Measurements from ENCODE around the gene TMEM135.
"Not testable (repeated sequence)": the region's sequence is repeated elsewhere in the genome, so short reads cannot be mapped to it uniquely, and the experiment has no call there.

Gene TMEM135

DNA sequence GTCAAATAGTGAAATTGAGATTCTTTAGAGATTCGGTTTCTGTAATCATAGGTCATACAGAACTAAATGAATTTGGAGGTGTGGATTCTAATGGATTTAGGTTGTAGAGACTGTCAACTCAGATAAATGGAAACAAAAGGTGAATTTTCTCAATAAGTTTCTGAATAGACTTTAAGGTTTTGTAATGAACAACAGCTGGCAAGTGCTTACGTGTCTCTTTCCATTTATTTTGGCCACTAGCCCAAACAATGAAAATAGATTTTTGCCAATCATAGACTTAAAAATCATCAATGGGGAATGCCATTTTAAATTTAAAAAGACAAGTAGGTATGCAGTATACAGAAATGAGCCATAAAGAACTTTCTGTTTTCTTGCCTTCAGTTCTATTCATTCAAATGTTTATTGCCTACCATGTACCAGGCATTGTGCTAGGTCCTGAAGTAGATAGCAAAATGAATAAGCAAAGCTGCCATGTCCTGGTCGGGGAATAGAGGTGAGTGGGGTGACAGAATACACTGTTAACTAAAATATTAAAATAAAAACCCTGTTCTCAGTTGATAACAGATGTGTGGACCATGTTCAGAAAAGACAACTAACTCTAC, 16.9 kb upstream of the TMEM135 start:
- DNase-seq: no peak

DNA sequence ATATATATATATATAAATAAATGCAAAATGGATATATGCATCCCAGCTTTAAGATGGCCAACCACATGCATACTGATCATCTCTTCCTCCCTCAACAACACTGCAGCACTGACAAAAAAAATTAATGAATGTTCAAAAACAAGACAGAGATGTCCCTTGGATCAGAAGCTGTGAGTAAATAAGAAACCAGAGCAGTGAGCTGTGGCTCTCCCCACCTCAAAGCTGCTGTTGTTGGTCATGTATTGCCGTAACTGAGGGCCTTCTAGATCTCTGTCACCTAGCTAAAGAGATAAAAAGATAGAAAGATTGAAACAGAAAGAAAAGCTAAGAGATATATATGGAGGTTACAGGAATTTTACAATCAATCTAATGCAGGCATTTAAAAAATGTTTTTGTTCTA, 15.5 kb upstream of the TMEM135 start:
- no peak for DNase-seq

DNA sequence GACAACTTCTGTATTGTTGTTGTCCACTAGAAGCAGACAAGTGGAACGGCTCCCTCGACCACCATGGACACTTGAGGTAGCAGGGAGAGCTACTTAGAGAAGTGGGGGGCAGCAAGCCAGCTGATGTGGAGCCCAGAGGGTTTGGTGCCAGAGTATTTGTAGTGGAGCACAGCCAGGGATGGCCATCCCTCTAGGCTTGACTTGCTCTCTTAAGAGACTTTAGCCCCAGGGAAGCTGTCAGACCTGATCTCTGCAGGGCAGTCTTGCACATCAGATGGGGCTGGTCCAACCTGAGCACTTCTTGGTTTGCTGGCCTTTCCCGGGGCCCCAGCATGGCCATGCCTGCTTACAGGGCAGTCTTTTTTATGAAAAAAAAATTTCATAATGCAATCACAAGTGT, 15.0 kb upstream of the TMEM135 start:
- no peak for DNase-seq

DNA sequence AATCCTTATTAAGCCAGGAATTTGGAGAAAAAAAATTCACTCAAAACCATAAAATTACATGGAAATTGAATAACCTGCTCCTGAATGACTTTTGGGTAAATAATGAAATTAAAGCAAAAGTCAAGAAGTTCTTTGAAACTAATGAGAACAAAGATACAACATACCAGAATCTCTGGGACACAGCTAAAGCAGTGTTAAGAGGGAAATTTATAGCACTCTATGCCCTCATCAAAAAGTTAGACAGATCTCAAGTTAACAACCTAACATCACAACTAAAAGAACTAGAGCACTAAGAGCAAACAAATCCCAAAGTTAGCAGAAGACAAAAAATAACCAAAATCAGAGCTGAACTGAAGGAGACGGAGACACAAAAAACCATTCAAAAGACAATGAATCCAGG, 11.3 kb upstream of the TMEM135 start:
- not testable (repeated sequence) for DNase-seq

DNA sequence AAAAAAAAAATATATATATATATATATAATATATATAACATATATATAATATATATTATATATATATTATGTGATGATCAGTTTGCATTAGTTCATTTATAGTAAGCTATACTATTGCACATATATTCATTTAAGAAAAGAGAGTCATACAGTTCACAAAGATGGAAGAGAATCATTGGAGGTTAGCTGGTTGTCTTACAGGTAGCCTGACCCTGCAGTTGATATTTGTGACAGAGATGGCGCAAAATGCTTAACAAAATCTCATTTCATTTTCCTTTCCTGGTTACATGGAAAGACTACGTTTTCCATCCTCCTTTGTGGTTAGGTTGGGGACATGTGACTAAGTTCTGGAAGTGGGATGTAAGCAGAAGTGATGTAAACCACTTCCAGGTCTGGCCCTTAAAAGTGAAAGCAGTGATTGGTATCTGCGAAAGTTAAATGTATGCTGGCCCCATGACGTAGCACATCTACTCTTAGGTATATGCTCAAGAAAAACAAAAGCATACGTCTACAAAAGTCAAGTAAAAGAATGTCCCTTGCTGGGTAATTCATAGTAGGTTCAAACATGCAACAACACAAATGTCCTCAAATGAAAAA, 7.2 kb upstream of the TMEM135 start:
- no peak for DNase-seq

- DNase-seq: no peak
These were observed 6.1 kb upstream of the TMEM135 start for GRCh38 chr11:87031433-87032170.

DNA sequence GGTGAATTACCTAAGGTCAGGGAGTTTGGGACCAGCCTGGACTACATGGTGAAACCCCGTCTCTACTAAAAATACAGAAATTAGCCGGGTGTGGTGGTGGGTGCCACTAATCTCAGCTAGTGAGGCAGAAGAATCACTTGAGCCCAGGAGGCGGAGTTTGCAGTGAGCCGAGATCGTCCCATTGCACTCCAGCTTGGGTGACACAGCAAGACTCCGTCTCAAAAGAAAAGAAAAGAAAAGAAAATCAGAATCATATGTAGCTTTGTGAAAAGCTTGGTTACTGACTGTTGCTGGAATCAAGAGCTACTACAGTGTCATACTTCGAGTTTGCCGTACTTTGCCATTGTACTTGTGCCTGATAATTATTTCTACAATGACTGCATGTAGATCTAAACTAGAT, 4.2 kb upstream of the TMEM135 start:
- no peak for DNase-seq

- no peak for DNase-seq
These were observed 1.7 kb upstream of the TMEM135 start for GRCh38 chr11:87035976-87036583.

DNA sequence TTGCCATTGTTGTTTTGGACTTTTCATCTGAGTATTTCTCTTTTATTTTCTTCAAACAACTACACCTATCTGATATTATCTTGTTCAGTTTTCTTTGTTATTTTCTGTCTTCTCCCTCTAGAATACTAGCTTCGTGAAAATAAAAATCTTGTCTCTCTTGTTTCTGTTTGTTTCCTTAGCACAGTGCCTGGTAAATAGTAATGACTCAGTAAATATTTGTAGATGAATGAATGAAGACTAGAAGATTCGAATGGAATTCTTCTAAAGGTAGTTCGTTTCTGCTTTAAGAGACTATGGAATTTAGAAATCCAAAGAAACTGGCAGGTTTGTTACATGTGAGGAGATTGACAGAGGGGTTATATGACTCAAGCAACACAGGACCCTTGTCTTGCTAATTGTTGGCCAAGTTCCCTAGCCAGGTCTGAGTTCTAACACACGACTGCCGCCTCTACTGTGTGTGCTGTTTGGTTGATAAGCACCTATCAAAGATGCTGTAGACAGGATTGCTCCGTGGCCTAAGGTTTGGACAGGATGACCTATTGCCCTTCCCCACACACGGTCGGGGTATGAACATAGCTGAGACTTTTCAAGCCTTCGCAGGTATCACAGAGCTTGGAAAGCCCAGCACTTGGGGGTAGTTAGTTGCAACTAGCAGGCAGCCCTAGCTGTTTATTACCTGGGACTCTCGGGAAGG, 831 bp upstream of the TMEM135 start:
- DNase-seq: no peak

- peak in 1 of 2 experiments; percentile 46 for DNase-seq
These were observed 672 bp downstream of the TMEM135 start for GRCh38 chr11:87038235-87038977.

GRCh38 chr11:87039371-87039770, 1.6 kb downstream of the TMEM135 start:
- DNase-seq: no peak

GRCh38 chr11:87043894-87044293, 6.2 kb downstream of the TMEM135 start:
- no peak for DNase-seq

- no peak for DNase-seq
These were observed 9.1 kb downstream of the TMEM135 start for GRCh38 chr11:87046824-87047223.

DNA sequence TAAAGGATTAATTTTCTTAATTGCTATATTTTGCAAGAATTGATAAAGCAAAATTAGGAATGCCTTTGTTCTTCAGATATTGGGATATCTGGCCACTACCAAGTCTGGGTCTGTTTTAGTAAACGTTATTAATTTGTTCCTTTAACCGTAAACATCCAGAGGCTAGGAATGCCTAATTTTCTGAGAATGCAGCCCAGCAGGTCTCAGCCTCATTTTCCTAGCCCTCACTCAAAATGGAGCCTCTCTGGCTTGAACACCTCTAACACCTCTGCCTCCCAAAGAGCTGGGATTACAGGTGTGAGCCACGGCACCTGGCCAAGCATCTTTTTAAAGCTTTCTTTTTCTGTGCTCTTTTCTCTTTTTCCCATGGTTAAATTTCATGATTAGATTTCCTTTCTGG, 18.4 kb downstream of the TMEM135 start:
- no peak for DNase-seq

DNA sequence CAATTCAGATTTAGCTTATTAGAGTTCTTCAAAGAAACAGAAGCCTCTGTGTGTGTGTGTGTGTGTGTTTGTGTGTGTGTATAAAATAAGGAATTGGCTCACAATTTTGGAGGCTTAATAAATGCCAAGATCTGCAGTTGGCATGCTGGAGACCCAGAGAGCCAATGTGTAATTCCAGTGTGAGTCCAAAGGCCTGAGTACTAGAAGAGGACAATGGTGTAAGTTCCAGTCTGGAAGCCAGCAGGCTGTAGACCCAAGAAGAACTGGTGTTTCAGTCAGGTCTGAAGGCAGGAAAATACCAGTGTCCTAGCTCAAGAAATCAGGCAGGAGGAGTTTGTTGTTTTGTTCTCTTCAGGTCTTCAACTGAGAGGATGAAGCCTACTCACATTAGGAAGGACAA, 20.0 kb downstream of the TMEM135 start:
- DNase-seq: no peak

DNA sequence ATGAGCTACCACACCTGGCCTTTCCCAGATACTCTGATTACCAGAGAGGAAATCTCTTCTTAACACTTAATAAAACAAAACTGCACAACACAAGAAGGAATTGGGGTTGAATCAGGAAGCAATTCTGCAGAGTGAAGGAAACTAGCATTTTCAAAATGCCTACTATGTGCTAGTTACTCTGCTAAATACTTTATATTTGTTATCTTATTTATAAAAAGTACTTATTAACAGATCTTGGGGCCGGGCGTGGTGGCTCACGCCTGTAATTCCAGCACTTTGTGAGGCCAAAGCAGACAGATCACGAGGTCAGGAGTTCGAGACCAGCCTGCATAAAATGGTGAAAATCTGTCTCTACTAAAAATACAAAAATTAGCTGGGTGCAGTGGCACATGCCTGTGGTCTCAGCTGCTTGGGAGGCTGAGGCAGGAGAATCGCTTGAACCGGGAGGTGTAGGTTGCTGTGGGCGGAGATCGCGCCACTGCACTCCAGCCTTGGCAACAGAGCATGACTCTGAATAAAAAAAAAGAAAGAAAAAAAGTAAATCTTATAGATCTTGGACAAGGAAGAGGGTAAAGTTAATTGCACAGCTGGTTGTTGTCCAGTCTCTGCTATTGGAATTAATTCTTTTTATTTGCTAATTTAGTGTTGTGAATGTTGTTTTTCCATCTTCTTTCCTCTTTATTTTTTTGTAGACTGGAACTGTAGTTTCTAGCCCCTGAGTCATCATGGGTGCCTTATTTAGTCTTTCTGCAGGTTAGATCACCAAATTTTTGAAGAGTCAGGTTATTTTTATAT, 22.1 kb downstream of the TMEM135 start:
- no peak for DNase-seq

DNA sequence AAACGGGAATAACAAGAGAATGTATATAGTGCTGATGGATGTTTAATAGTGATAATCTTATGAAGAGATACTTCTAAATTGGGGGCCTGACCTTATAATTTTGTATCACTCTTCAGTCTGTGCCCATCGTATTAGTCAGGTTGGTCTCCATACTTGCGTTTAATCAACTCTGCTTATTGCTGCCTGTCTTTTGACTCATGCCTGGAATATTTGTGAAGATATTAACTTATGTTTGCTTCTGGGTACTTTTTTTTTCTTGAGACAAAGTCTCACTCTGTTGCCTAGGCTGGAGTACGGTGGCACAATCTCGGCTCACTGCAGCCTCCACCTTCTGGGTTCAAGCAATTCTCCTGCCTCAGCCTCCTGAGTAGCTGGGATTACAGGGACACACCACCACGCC, 24.0 kb downstream of the TMEM135 start:
- no peak for DNase-seq

DNA sequence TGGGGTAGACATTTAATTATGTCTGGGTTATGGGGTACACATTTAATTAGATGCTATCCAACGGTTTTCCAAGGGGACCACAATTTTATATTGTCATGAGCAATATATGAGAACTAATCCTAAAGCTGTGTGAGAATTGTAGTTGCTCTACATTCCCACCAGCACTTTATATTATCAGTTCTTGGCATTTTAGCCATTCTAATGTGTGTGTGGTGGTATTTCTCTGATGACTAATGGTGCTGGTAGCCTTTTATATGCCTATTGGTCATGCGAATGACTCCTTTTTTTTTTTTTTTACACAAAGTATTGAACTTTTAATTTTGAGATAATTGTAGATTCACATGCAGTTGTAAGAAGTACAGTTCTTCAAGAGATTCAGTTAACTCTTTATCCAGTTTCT, 26.2 kb downstream of the TMEM135 start:
- DNase-seq: no peak

DNA sequence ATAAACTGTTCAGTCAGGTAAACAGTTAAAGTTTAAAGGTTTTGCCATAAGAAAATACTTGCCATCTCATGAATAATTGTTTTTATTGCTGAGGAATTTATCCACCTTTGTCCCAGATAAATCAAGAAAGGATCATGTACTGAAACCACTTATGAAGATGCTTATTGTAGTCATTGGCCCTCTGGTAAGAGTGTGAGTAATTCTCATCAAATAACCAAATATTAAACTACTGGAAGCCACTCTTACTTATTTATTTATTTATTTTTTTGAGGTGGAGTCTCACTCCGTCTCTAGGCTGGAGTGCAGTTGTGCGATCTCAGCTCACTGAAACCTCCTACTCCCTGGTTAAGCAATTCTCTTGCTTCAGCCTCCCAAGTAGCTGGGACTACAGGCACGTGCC, 35.1 kb downstream of the TMEM135 start:
- no peak for DNase-seq

- no peak for DNase-seq
These were observed 38.6 kb downstream of the TMEM135 start for GRCh38 chr11:87076260-87076783.

GRCh38 chr11:87076874-87077429, 39.2 kb downstream of the TMEM135 start:
- DNase-seq: no peak
